Cardiac muscle cell (in vitro differentiated cells and primary cell): Measurements from ENCODE around the gene FGGY. TPM values are rescaled to one million over a fixed set of nuclear protein-coding genes. Genes with fewer than 3 reads are reported as not detected.
A peak's percentile ranks its signal among the peaks of the same experiment; 100 is the strongest.

Experiments
- DNase-seq, 2 donors: peaks; one replicate each; pipeline versions ENCODE4 v3.0.0 to v3.0.0-alpha.2; 2010 to 2017; ENCODE audit warnings: low read depth in 1 of 2, low spot score in 1 of 2
- H3K27ac ChIP-seq: fragments of 200-600 bp; sonication (generic); 2 replicates; pipeline ENCODE4 v1.5.1; 2016
- H3K27me3 ChIP-seq: fragments of 200-600 bp; sonication (generic); 2 replicates; pipeline ENCODE4 v1.6.0; 2016; ENCODE audit warnings: control low read depth
- H3K36me3 ChIP-seq: fragments of 200-600 bp; sonication (generic); 2 replicates; pipeline ENCODE4 v1.5.1; 2016; ENCODE audit warnings: control low read depth
- H3K4me1 ChIP-seq: fragments of 200-600 bp; sonication (generic); 2 replicates; pipeline ENCODE4 v1.8.1; 2017; ENCODE audit warnings: low read depth, mild to moderate bottlenecking, mixed run types
- H3K4me3 ChIP-seq: fragments of 200-600 bp; sonication (generic); 2 replicates; pipeline ENCODE4 v1.5.1; 2016; ENCODE audit warnings: mild to moderate bottlenecking
- H3K9me3 ChIP-seq: fragments of 200-600 bp; sonication (generic); 2 replicates; pipeline ENCODE4 v1.5.1; 2017; ENCODE audit warnings: low read depth, mild to moderate bottlenecking, control low read depth
- CTCF ChIP-seq: IDR thresholded peaks from 2 replicates; pipeline ENCODE4 v1.5.1; 2012; ENCODE audit warnings: low read depth, mild to moderate bottlenecking, low read length
- polyA plus RNA-seq: library from polyadenylated mRNA; unstranded; fragments of >200 nt; fragmentation: Nextera tagmentation; extraction: Ambion mirVana; gene quantifications from 2 replicates; pipeline ENCODE4 v1.2.1, GENCODE V29; 2016
- total RNA-seq: library from RNA; depleted of rRNA; stranded (reverse); fragments of >200 nt; gene quantifications from 2 replicates; pipeline ENCODE4 v1.2.3, GENCODE V29; 2016

FGGY gene
- total and polyA plus RNA-seq, 2 experiments from 2014 or later = 9.8 to 14.5 TPM

- H3K4me1 ChIP-seq = peaks cover 10% of the 10 kb centered on the region
- no peaks in the 10 kb centered on the region for H3K9me3 ChIP-seq
- peak overlapping the region; percentile 63 for H3K27ac ChIP-seq
- no peak overlapping the region for H3K4me3 ChIP-seq
- no peak for TF ChIP-seq CTCF
- no peaks in the 10 kb centered on the region for H3K36me3 ChIP-seq
- DNase-seq = peak; percentile 27 to 82
- no peaks in the 10 kb centered on the region for H3K27me3 ChIP-seq
Measured at GRCh38 chr1:59446257-59446901, 149.5 kb downstream of the FGGY start.

GRCh38 chr1:59452026-59452425 is 155.1 kb downstream of the FGGY start:
- H3K27ac ChIP-seq = no peak overlapping the region
- TF ChIP-seq CTCF = no peak
- no peak overlapping the region for H3K4me3 ChIP-seq
- no peaks in the 10 kb centered on the region for H3K27me3 ChIP-seq
- no peak for DNase-seq
- peaks cover 7% of the 10 kb centered on the region for H3K4me1 ChIP-seq
- no peaks in the 10 kb centered on the region for H3K36me3 ChIP-seq
- H3K9me3 ChIP-seq = no peaks in the 10 kb centered on the region

GRCh38 chr1:59452559-59452958 is 155.7 kb downstream of the FGGY start:
- TF ChIP-seq CTCF = no peak
- DNase-seq = no peak
- H3K36me3 ChIP-seq = no peaks in the 10 kb centered on the region

GRCh38 chr1:59453297-59453968 is 156.5 kb downstream of the FGGY start:
- H3K4me3 ChIP-seq = no peak overlapping the region
- H3K36me3 ChIP-seq = no peaks in the 10 kb centered on the region
- peaks cover 5% of the 10 kb centered on the region for H3K4me1 ChIP-seq
- DNase-seq = no peak
- no peak for TF ChIP-seq CTCF
- H3K27ac ChIP-seq = no peak overlapping the region
- no peaks in the 10 kb centered on the region for H3K9me3 ChIP-seq
- no peaks in the 10 kb centered on the region for H3K27me3 ChIP-seq

More at GRCh38 chr1:59452559-59452958, 155.7 kb downstream of the FGGY start:
- no peaks in the 10 kb centered on the region for H3K27me3 ChIP-seq
- H3K9me3 ChIP-seq = no peaks in the 10 kb centered on the region
- H3K27ac ChIP-seq = no peak overlapping the region
- peaks cover 5% of the 10 kb centered on the region for H3K4me1 ChIP-seq
- H3K4me3 ChIP-seq = no peak overlapping the region

GRCh38 chr1:59455206-59455605 is 158.3 kb downstream of the FGGY start:
- H3K27me3 ChIP-seq = no peaks in the 10 kb centered on the region
- no peaks in the 10 kb centered on the region for H3K36me3 ChIP-seq
- no peak overlapping the region for H3K27ac ChIP-seq
- no peak for TF ChIP-seq CTCF
- DNase-seq = peak in 1 of 2 donors; percentile 50
- no peaks in the 10 kb centered on the region for H3K9me3 ChIP-seq
- peaks cover 5% of the 10 kb centered on the region for H3K4me1 ChIP-seq
- no peak overlapping the region for H3K4me3 ChIP-seq
